GM18502 (cell line): Measurements from ENCODE around the gene ADORA3.

Experiments
- ATAC-seq: cut with Tn5 transposase; IDR thresholded peaks from one replicate; pipeline ENCODE4 v1.9.1; 2021; ENCODE audit warnings: mild to moderate bottlenecking; ENCODE audit not compliant: unreplicated experiment, poor library complexity

ADORA3 gene

DNA sequence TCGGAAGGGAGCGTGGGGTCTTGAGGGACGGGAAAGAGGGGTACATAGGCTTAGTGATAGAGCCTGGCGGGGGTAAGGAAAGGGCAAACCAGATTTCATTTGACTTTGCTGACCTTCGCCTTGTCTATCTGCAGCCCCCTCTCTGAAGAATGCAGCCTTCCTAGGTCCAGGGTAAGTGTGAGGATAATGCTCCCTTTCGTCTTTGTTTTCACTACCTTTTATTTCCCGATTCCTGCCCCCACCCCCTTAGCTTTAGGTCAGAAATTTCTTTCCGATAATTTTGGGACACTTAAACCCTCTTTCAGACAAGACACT is 53.8 kb downstream of the ADORA3 start:
- ATAC-seq = no peak
